Heart right ventricle (tissue), 16 donors: Measurements from ENCODE around the gene ECHS1. TPM values are rescaled to one million over a fixed set of nuclear protein-coding genes. Genes with fewer than 3 reads are reported as not detected.

Experiments
- ATAC-seq, 8 donors: fragments of 200-7000 bp; cut with Tn5 transposase; one replicate each; pipeline ENCODE4 v1.9.1; 2020; ENCODE audit warnings: mild to moderate bottlenecking in 8 of 8, moderate library complexity in 8 of 8, moderate number of reproducible peaks in 1 of 8
- DNase-seq, 2 donors: peaks; one replicate each; pipeline ENCODE4 v3.0.0-alpha.2; 2020
- H3K27ac ChIP-seq, 10 donors: fragments of 200-600 bp; sonication (generic) in 2 of 10; one replicate each; pipeline versions ENCODE4 v1.5.0 to v1.8.0; 2020 to 2022; ENCODE audit warnings: mild to moderate bottlenecking in 3 of 10
- H3K27me3 ChIP-seq, 7 donors: fragments of 200-600 bp; one replicate each; pipeline ENCODE4 v1.8.0; 2021 to 2022; ENCODE audit warnings: mild to moderate bottlenecking in 2 of 7
- H3K36me3 ChIP-seq, 9 donors: fragments of 200-600 bp; sonication (generic) in 1 of 9; one replicate each; pipeline versions ENCODE4 v1.5.0 to v1.8.0; 2020 to 2022; ENCODE audit warnings: mild to moderate bottlenecking in 2 of 9
- H3K4me1 ChIP-seq, 9 donors: fragments of 200-600 bp; sonication (generic) in 1 of 9; one replicate each; pipeline versions ENCODE4 v1.5.0 to v1.8.0; 2020 to 2022; ENCODE audit warnings: mild to moderate bottlenecking in 4 of 9
- H3K4me3 ChIP-seq, 10 donors: fragments of 200-600 bp; sonication (generic) in 2 of 10; one replicate each; pipeline versions ENCODE4 v1.5.0 to v1.8.0; 2020 to 2022; ENCODE audit warnings: mild to moderate bottlenecking in 7 of 10, moderate library complexity in 2 of 10
- H3K9me3 ChIP-seq, 11 donors: fragments of 200-600 bp in 10 of 11; sonication (generic) in 2 of 11; one replicate each; pipeline versions ENCODE4 v1.5.0 to v1.8.0; 2013 to 2022; ENCODE audit warnings: mild to moderate bottlenecking in 2 of 11, control low read depth in 1 of 11, moderate library complexity in 1 of 11
- CTCF ChIP-seq, 9 donors: fragments of 200-600 bp; sonication (generic) in 2 of 9; IDR thresholded peaks; one replicate each; pipeline versions ENCODE4 v1.5.0 to v1.8.0; 2021 to 2022; ENCODE audit warnings: antibody characterized with exemption in 9 of 9, mild to moderate bottlenecking in 5 of 9, moderate library complexity in 1 of 9
- WGBS, 2 donors: extraction: QIAGEN DNeasy Blood & Tissue Kit; methylation state at CpG; one replicate each; pipeline ENCODE4 v1.1.7; 2013; ENCODE audit warnings: inconsistent platforms in 1 of 2; 5-methylcytosine and 5-hydroxymethylcytosine counted together
- intact Hi-C, 10 donors: fragments of 100-400 bp; cut with DNase I; formaldehyde crosslinking; loops; one replicate each; pipeline versions ENCODE4 v1.11.1 to v1.14.2; 2022
- polyA plus RNA-seq, 2 donors: library from polyadenylated mRNA; stranded (reverse); fragments of 200-250 nt; gene quantifications; one replicate each; pipeline ENCODE4 v1.2.3, GENCODE V29; 2013
- total RNA-seq, 10 donors: library from RNA; stranded (reverse); fragmentation: NEBNext Ultra II Directional in 3 of 10; extraction: Animal tissue kit (Norgen Biotek cat#: 25700) in 3 of 10; gene quantifications; one replicate each; pipeline versions ENCODE4 v1.2.1 to v1.2.4, GENCODE V29; 2021 to 2023
- donor health status: Arrhythmogenic right ventricular cardiomyopathy.
- donor health status: ischemic (EF 13 %, LVEDD 7.1; RV severe dilation, severe dysfunction).
- donor health status: healthy with polysubstance abuse.
- donor health status: DM: no; HTN: yes; CAD: no.
- donor health status: DM: no; HTN: no; CAD: no.
- donor health status: ischemic (EF 25% LVEDD 6.9; RV normal size, moderate dysfunction).
- donor health status: ischemic (EF 25% LVEDD 5.7; RV mildly dilated, moderate dysfunction).
- donor health status: healthy.
- donor health status: DM: yes; HTN: yes; CAD: no.
- donor health status: Ischemic cardiomyopathy.
- donor health status: ischemic (EF 35%, LVEDD 5.7; RV mildly dilated, moderate dysfunction).
- donor health status: nonischemic (EF 11% LVEDD 7.7; RV severe dilation, severe dysfunction).
- donor health status: DM: yes; HTN: yes; CAD: no.
- donor health status: PGD.
- donor health status: ischemic (EF 29% LVEDD 5.4; RV normal size, mild dysfunction).
- donor health status: nonischemic (EF 23%, LVEDD 6.1; RV moderate dilation, normal function).

Gene ECHS1
- total and polyA plus RNA-seq, 12 donors = 117 to 275 (median 213) TPM

GRCh38 chr10:133393401-133394063 is 20.4 kb upstream of the ECHS1 start:
- TF ChIP-seq CTCF (IDR thresholded peaks at IDR 0.05) = no peak
- H3K27me3 ChIP-seq = no peaks in the 10 kb centered on the region
- peaks cover 3 to 40% (median 15%) of the 10 kb centered on the region in 9 donors for H3K4me1 ChIP-seq
- H3K4me3 ChIP-seq = peak overlapping the region in 9 of 10 donors; percentile 62 to 99 (median 91)
- peak overlapping the region in 9 of 10 donors; percentile 71 to 97 (median 91) for H3K27ac ChIP-seq
- no peaks in the 10 kb centered on the region for H3K9me3 ChIP-seq
- peaks cover 0 to 30% (median 7%) of the 10 kb centered on the region in 9 donors for H3K36me3 ChIP-seq
- intact Hi-C loops = no loop called here
- 35 to 36% methylated on average over 27 of the region's 27 CpGs for WGBS, 2 donors
- DNase-seq (no peak), ATAC-seq (no peak)

GRCh38 chr10:133391761-133392518 is 18.8 kb upstream of the ECHS1 start:
- H3K36me3 ChIP-seq = peaks cover 0 to 19% (median 0%) of the 10 kb centered on the region in 9 donors
- intact Hi-C loops = no loop called here

GRCh38 chr10:133391249-133391635 is 18.1 kb upstream of the ECHS1 start:
- H3K27ac ChIP-seq = no peak overlapping the region
- peaks cover 3 to 44% (median 15%) of the 10 kb centered on the region in 9 donors for H3K4me1 ChIP-seq
- TF ChIP-seq CTCF (IDR thresholded peaks at IDR 0.05) = no peak
- WGBS, 2 donors = 95 to 96% methylated on average over 12 of the region's 12 CpGs
- no peaks in the 10 kb centered on the region for H3K27me3 ChIP-seq
- H3K4me3 ChIP-seq = no peak overlapping the region
- intact Hi-C loops = no loop called here
- no peaks in the 10 kb centered on the region for H3K9me3 ChIP-seq
- DNase-seq (no peak), ATAC-seq (no peak)
- H3K36me3 ChIP-seq = peaks cover 0 to 12% (median 0%) of the 10 kb centered on the region in 9 donors

More at GRCh38 chr10:133391761-133392518, 18.8 kb upstream of the ECHS1 start:
- no peak overlapping the region for H3K4me3 ChIP-seq
- ATAC-seq = no peak
- H3K9me3 ChIP-seq = no peaks in the 10 kb centered on the region
- no peak overlapping the region for H3K27ac ChIP-seq
- no peaks in the 10 kb centered on the region for H3K27me3 ChIP-seq
- peaks cover 3 to 44% (median 15%) of the 10 kb centered on the region in 9 donors for H3K4me1 ChIP-seq
- TF ChIP-seq CTCF (IDR thresholded peaks at IDR 0.05) = no peak
- DNase-seq = no peak
- WGBS, 2 donors = 84 to 92% methylated on average over 12 of the region's 12 CpGs

GRCh38 chr10:133390597-133391248 is 17.6 kb upstream of the ECHS1 start:
- TF ChIP-seq CTCF (IDR thresholded peaks at IDR 0.05) = no peak
- Histone ChIP-seq H3K4me1 (peaks cover 3 to 44% (median 15%) of the 10 kb centered on the region in 9 donors), H3K36me3 (peaks cover 0 to 7% (median 0%) of the 10 kb centered on the region in 9 donors), H3K9me3 (no peaks in the 10 kb centered on the region), H3K27me3 (no peaks in the 10 kb centered on the region), H3K27ac (peak overlapping the region in 2 of 10 donors; percentile 64 to 86), H3K4me3 (no peak overlapping the region)
- WGBS, 2 donors = 89 to 92% methylated on average over 19 of the region's 19 CpGs
- intact Hi-C loops = no loop called here
- no peak for ATAC-seq
- no peak for DNase-seq
